Cerebellar cortex (tissue), 1 donor: ENCODE results near the gene LRCH1.
A peak's percentile ranks its signal among the peaks of the same experiment; 100 is the strongest.

Experiments
- DNase-seq: peaks from one replicate; pipeline ENCODE4 v3.0.0-alpha.2; 2015; ENCODE audit warnings: low spot score

The LRCH1 gene

DNA sequence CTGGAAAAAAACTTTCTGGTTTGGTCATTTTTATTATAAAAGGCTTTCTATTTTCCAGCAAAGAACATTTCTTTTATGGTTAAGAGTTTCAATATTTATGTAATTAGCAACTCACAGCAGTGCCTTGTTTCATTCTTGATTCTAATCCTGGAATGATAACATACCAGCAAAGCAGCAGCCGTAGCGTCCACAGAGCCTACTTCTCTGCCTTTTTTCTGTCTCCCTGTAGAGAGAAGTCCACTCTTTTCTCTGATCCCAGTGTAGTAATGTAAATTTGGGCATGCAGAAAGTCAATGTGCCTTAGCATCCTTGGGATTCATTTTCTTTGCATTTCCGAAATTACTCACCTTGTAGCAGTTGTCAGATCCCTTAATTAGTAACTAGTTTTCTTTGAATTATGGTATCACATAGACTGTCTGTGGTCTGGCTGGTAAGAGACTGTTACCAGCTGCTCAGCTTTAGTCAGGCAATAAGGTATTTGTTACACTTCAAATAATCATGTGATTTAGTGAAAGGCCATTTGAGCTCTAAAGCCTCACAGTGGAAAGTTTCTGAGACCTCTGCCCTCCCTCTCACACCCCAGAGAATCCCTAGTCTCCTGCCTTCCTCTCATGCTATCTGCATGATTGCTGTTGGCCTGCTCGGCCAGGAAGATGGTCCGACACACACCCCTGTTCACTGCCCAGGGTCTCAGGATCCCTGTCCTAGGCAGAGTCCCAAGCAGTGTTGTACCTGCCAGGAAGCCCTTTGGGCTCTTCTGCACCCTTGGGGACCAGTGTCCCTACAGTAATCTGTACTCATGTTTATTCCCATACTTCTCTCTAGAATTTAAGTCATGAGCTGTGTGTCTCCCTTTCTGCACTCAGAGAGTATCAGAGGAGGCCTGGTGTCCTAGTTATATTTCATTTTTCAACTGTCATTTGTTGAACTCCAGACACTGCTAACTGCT lies 86.3 kb downstream of the LRCH1 start:
- no peak for DNase-seq

DNA sequence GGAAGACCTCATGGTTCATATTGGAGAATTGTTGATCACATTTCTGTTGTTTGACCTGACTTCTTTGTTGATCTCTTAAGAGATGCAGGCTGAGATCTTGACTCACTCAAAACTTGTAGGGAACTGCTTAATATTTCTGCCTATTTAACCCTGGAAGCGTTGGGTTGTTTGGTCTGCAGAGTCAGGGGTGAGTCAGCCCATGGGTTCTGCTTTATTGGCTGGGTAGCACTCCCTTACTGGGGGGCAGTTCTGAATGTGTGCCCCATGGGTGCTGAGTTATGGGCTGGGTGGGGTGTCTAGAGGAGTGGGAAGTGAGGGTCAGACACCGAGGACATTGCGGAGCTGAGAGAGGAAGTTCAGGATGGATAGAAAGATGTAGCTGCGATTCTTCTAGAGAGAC lies 87.9 kb downstream of the LRCH1 start:
- no peak for DNase-seq

DNA sequence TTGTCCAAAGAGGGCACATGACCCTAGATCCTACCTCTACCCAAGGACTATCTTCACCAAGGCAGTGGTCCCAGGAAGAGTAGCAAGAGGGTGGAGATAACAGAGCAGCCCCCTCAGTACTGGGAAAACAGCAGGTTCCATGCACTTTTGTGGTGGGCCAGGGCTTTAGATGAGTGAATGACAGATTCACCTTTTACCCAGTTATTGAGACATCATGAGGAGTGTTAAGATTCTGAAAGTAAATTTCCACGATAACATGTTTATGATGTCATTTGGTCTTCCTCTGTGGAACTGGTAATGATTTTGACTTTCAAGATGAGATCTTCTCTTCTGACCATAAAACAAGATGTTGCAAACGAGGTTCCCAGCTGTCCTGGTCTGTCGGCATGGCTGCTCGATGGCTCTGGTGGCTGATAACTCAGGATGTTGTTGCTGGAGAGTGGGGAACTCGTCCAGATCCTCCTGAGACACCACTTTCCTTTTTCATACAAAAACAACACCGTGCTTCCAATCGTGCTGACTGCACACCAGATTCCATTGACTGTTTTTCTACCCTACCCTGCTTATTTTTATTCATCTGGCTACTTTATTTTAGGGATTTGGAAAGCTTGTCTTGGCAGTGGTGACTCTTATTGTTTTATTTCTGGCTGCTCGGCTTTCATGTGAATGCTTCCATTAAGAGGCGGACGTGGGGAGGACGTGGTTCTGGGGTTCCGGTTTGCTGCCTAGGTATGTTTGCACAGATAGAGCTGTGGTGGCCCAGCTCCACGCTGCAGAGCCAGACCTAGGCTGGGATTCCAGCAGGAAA lies 88.5 kb downstream of the LRCH1 start:
- DNase-seq = peak; percentile 36

DNA sequence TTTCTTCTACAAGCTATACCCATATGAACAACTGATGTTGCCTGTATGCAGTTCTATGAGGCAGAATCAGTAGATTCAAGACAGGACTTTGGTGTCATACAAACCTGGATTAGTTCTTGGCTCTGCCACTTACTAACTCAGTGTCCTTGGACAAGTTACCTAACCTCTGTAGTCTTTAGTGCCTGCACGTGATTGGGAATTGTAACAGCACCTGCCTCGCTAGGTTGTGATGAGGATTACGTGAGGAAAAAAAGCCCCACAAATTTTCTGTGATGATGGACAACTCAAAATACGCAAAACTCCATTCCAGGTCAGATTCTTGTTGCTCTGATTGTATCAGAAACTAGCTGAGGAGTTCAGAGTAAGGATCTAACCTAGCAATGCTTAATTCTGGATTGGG lies 89.3 kb downstream of the LRCH1 start:
- no peak for DNase-seq

DNA sequence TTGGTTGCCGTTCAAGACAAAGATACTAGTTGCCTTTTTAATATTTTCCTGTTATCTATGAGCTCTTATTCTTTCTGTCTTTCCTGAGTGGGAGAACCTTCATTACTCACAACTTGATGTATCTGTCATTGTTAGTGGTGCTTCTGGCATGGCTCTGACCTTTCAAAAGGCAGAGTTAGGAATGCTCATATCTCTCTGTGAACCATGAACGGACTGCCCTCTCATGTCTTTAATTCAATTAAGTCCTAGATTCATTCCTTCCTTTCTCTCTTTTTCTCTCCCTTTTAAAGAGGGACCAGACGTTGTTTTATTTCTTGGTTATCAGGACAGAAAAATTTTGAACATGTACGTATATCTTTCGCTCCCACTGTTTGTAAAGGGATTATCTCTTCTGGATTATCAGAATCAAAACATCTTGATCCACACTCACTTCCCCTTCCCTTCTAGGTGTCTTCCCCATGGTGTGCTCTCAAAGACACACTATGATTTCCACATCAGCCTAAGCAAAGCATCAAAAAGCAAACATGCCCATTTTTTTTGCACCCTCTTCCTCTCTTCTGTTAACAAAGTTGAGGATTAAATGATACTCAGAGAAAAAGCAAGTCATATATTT lies 90.3 kb downstream of the LRCH1 start:
- DNase-seq = no peak

GRCh38 chr13:46644816-46645215 lies 91.8 kb downstream of the LRCH1 start:
- DNase-seq = no peak

GRCh38 chr13:46647512-46648065 lies 94.6 kb downstream of the LRCH1 start:
- DNase-seq = peak; percentile 66

DNA sequence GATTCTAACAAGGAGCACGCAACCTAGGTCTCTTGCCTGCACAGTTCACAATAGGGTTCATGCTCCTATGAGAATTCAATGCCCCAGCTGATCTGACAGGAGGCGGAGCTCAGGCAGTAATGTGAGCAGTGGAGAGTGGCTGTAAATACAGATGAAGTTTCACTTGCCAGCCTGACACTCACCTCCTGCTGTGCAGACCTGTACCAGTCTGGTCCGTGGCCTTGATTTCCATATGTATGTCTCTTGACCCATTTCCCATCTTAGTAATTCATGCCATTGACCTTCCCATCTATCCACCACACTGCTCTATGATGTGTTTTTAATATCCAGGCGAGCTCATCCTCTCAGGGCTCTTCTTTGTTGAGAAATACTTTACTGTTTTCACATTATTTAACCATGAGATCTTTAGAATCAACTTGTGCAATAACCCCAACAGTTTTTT lies 95.2 kb downstream of the LRCH1 start:
- peak; percentile 66 for DNase-seq

- DNase-seq = no peak
These were observed 96.8 kb downstream of the LRCH1 start for GRCh38 chr13:46649816-46650215.

GRCh38 chr13:46654951-46655350 lies 102.0 kb downstream of the LRCH1 start:
- DNase-seq = no peak

DNA sequence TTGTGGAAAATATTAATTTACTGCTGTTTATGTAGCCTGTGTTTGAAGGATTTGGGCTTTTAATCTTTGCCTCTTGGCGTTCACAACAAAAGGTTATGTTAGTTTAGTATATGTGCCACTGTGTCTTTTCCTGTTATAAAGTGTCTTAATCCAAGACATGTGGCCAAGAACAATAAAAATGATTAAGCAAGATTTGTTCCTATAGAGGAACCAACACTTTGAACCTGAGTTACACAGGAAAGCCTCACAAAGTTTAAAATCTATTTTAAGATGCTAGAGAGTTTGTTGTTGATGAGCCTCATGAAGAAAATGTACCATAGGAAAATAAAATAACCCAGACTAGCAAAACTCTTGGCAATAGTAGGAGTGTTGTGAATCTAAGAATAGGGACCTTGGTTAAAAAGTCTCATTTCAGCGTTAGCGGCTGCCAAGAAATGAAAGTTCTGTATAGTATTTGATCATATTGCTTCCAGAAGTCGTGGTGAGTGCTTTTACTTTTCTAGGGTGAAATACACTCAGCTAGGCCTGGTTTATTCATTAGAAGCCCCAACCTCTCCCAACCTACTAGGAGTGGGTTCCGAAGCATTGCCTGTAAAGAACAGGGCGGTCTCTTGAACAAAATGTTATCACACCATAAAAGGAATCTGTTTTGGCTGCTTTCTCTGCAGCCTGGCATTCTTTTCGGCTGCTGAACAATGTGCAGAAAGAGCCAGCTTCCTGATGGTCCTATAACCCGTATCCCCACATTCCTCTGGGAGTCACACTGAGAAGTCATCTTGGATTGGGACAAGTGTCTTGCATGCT lies 102.6 kb downstream of the LRCH1 start:
- DNase-seq = peak; percentile 91

- DNase-seq = no peak
These were observed 103.8 kb downstream of the LRCH1 start for GRCh38 chr13:46656786-46657185.

- DNase-seq = no peak
These were observed 106.6 kb downstream of the LRCH1 start for GRCh38 chr13:46659413-46660065.

GRCh38 chr13:46660416-46660815 lies 107.4 kb downstream of the LRCH1 start:
- no peak for DNase-seq

GRCh38 chr13:46660857-46661256 lies 107.9 kb downstream of the LRCH1 start:
- DNase-seq = no peak

- no peak for DNase-seq
These were observed 109.7 kb downstream of the LRCH1 start for GRCh38 chr13:46662690-46663089.

DNA sequence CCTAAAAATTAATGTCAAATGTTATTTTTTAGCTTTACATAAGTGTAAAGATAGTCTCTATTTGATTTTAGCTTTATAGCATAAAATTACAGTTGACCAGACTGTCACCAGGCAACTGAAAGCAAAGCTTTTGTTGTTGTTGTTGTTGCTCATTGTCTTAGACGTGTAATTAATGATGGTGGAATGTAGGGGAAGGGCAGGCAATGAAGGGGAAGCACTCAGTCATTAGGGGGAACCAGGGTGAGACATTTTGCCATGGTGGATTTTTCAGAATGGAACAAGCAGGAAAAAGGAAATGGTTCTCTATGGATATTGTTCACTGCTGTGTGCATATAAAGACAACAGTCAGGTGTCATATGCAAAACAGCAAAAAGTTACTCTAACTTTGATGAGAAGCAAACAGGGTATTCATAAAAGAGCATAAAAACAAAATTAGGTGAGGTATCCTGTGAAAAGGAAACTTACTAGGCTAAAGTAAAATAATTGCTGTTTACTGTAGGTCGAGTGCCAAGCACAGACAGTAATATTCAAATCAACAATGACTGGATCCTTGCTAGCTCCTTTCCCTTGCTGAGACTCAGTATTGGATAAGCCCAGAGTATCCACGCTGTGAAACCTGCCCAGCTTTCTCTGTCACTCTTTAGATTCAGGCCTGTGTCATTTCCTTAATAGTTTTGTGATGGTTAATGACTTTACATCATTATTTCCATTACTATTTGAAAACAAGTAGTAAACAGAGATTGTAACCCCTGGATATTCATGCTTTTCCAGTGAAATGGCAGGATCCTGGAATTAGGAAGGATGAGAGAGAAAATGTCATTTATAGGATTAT lies 110.5 kb downstream of the LRCH1 start:
- DNase-seq = no peak

GRCh38 chr13:46664195-46664594 lies 111.2 kb downstream of the LRCH1 start:
- no peak for DNase-seq

- DNase-seq = no peak
These were observed 112.3 kb downstream of the LRCH1 start for GRCh38 chr13:46665248-46665632.
